MM.1S (cell line): ENCODE data around the gene FGF1.

Experiments used
- DNase-seq: peaks from one replicate; pipeline ENCODE4 v3.0.0-alpha.2; 2015
- H2AFZ ChIP-seq: fragments of 300-600 bp; sonication (generic); 2 replicates; pipeline ENCODE4 v1.6.0; 2016; ENCODE audit warnings: antibody characterized with exemption, low read length
- H3F3A ChIP-seq: fragments of 300-600 bp; sonication (generic); 2 replicates; pipeline ENCODE4 v1.6.1; 2016; ENCODE audit warnings: mild to moderate bottlenecking, antibody characterized with exemption, low read length, moderate library complexity, mixed read lengths; ENCODE audit not compliant: insufficient read depth
- H3K27ac ChIP-seq: fragments of 300-600 bp; sonication (generic); 2 replicates; pipeline ENCODE4 v1.5.1; 2016; ENCODE audit warnings: mild to moderate bottlenecking, low read length
- H3K27me3 ChIP-seq: fragments of 300-600 bp; sonication (generic); replicated peaks from 2 replicates; pipeline ENCODE4 v1.6.0; 2016; ENCODE audit warnings: low read length; ENCODE audit not compliant: insufficient read depth
- H3K36me3 ChIP-seq: fragments of 300-600 bp; sonication (generic); replicated peaks from 2 replicates; pipeline ENCODE4 v1.6.1; 2016; ENCODE audit warnings: mild to moderate bottlenecking, low read length, mixed read lengths; ENCODE audit not compliant: insufficient read depth
- H3K4me1 ChIP-seq: fragments of 300-600 bp; sonication (generic); 2 replicates; pipeline ENCODE4 v1.6.1; 2016; ENCODE audit warnings: low read length, mixed read lengths
- H3K4me2 ChIP-seq: fragments of 300-600 bp; sonication (generic); 2 replicates; pipeline ENCODE4 v1.6.0; 2016; ENCODE audit warnings: low read depth, low read length
- H3K4me3 ChIP-seq: fragments of 300-600 bp; sonication (generic); 2 replicates; pipeline ENCODE4 v1.5.1; 2016; ENCODE audit warnings: low read length, mixed read lengths
- H3K79me2 ChIP-seq: fragments of 300-600 bp; sonication (generic); 2 replicates; pipeline ENCODE4 v1.6.1; 2016; ENCODE audit warnings: mixed run types, low read length, mixed read lengths
- H3K9ac ChIP-seq: fragments of 300-600 bp; sonication (generic); 2 replicates; pipeline ENCODE4 v1.6.1; 2016; ENCODE audit warnings: low read length, mixed read lengths
- H3K9me2 ChIP-seq: fragments of 300-600 bp; sonication (generic); replicated peaks from 2 replicates; pipeline ENCODE4 v1.6.1; 2016; ENCODE audit warnings: mild to moderate bottlenecking, low read length, mixed read lengths; ENCODE audit not compliant: insufficient read depth
- H3K9me3 ChIP-seq: fragments of 300-600 bp; sonication (generic); replicated peaks from 2 replicates; pipeline ENCODE4 v1.6.1; 2016; ENCODE audit warnings: mild to moderate bottlenecking, low read length, mixed read lengths; ENCODE audit not compliant: insufficient read depth
- H4K20me1 ChIP-seq: fragments of 300-600 bp; sonication (generic); 2 replicates; pipeline ENCODE4 v1.6.1; 2016; ENCODE audit warnings: mild to moderate bottlenecking, low read length, moderate library complexity, mixed read lengths; ENCODE audit not compliant: insufficient read depth
- EZH2 ChIP-seq: fragments of 300-600 bp; sonication (generic); optimal IDR thresholded peaks from 2 replicates; pipeline ENCODE3; 2017; ENCODE audit warnings: low read depth, mild to moderate bottlenecking, antibody characterized with exemption, low read length, mixed read lengths
- EZH2phosphoT487 ChIP-seq: fragments of 300-600 bp; sonication (generic); IDR thresholded peaks from 2 replicates; pipeline ENCODE4 v1.6.1; 2018; ENCODE audit warnings: antibody characterized with exemption, low read length
- TF ChIP-seq, protein P1 (sequence below): fragments of 300-600 bp; sonication (generic); IDR thresholded peaks from 2 replicates; pipeline ENCODE4 v1.5.1; 2016; ENCODE audit warnings: antibody characterized with exemption, low read length, mixed read lengths

The FGF1 gene

GRCh38 chr5:142658278-142658677, 27.6 kb downstream of the FGF1 start:
- TF ChIP-seq, protein P1, sequence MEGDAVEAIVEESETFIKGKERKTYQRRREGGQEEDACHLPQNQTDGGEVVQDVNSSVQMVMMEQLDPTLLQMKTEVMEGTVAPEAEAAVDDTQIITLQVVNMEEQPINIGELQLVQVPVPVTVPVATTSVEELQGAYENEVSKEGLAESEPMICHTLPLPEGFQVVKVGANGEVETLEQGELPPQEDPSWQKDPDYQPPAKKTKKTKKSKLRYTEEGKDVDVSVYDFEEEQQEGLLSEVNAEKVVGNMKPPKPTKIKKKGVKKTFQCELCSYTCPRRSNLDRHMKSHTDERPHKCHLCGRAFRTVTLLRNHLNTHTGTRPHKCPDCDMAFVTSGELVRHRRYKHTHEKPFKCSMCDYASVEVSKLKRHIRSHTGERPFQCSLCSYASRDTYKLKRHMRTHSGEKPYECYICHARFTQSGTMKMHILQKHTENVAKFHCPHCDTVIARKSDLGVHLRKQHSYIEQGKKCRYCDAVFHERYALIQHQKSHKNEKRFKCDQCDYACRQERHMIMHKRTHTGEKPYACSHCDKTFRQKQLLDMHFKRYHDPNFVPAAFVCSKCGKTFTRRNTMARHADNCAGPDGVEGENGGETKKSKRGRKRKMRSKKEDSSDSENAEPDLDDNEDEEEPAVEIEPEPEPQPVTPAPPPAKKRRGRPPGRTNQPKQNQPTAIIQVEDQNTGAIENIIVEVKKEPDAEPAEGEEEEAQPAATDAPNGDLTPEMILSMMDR = no peak
- no peak for TF ChIP-seq EZH2
- TF ChIP-seq EZH2phosphoT487 = no peak
- Histone ChIP-seq H3K27ac (no peak overlapping the region), H2AFZ (no peak overlapping the region), H3K9me3 (no peaks in the 10 kb centered on the region), H3K36me3 (no peaks in the 10 kb centered on the region), H3K79me2 (no peaks in the 10 kb centered on the region), H3K9me2 (no peaks in the 10 kb centered on the region), H4K20me1 (no peaks in the 10 kb centered on the region), H3K9ac (no peak overlapping the region), H3K4me3 (no peak overlapping the region), H3K4me2 (no peak overlapping the region), H3K4me1 (no peaks in the 10 kb centered on the region), H3F3A (no peaks in the 10 kb centered on the region), H3K27me3 (no peaks in the 10 kb centered on the region)
- no peak for DNase-seq

GRCh38 chr5:142657446-142657845, 28.4 kb downstream of the FGF1 start:
- TF ChIP-seq, protein P1 = no peak
- TF ChIP-seq EZH2 (no peak), EZH2phosphoT487 (no peak)
- Histone ChIP-seq H3K79me2 (no peaks in the 10 kb centered on the region), H3K27ac (no peak overlapping the region), H3F3A (no peaks in the 10 kb centered on the region), H3K36me3 (no peaks in the 10 kb centered on the region), H3K9me2 (no peaks in the 10 kb centered on the region), H3K9ac (no peak overlapping the region), H3K4me3 (no peak overlapping the region), H3K9me3 (no peaks in the 10 kb centered on the region), H3K4me2 (no peak overlapping the region), H3K27me3 (no peaks in the 10 kb centered on the region), H4K20me1 (no peaks in the 10 kb centered on the region), H3K4me1 (no peaks in the 10 kb centered on the region), H2AFZ (no peak overlapping the region)
- DNase-seq = no peak

- 0 out of 2 replicates have a peak overlapping the region, but pooled peaks have one; percentile 9 for H2AFZ ChIP-seq
- H3F3A ChIP-seq = no peaks in the 10 kb centered on the region
- no peaks in the 10 kb centered on the region for H3K9me2 ChIP-seq
- no peaks in the 10 kb centered on the region for H4K20me1 ChIP-seq
- 0 out of 2 replicates have a peak overlapping the region, but pooled peaks have one; percentile 0 for H3K4me2 ChIP-seq
- no peaks in the 10 kb centered on the region for H3K79me2 ChIP-seq
- no peak for TF ChIP-seq EZH2
- TF ChIP-seq, protein P1 = peak; percentile 97
- TF ChIP-seq EZH2phosphoT487 = no peak
- H3K4me1 ChIP-seq = no peaks in the 10 kb centered on the region
- no peak overlapping the region for H3K4me3 ChIP-seq
- DNase-seq = peak; percentile 61
- no peaks in the 10 kb centered on the region for H3K27me3 ChIP-seq
- H3K36me3 ChIP-seq = no peaks in the 10 kb centered on the region
- no peak overlapping the region for H3K9ac ChIP-seq
- H3K9me3 ChIP-seq = no peaks in the 10 kb centered on the region
- H3K27ac ChIP-seq = no peak overlapping the region
Observed at GRCh38 chr5:142655339-142656267, 30.3 kb downstream of the FGF1 start.
